NCI-H187 (cell line): Measurements from ENCODE around the gene SGK2.
"Not testable (repeated sequence)": the region's sequence is repeated elsewhere in the genome, so short reads cannot be mapped to it uniquely, and the experiment has no call there.

Experiments used
- DNase-seq, 2 experiments: peaks; one replicate each; lab custom pipeline; 2025; lab: John Stamatoyannopoulos, UW

SGK2 gene

GRCh38 chr20:43601960-43602359 lies 43.1 kb downstream of the SGK2 start:
- not testable (repeated sequence) for DNase-seq

- no peak for DNase-seq
Observed at GRCh38 chr20:43603124-43603523, 44.3 kb downstream of the SGK2 start.

GRCh38 chr20:43605715-43606114 lies 46.9 kb downstream of the SGK2 start:
- no peak for DNase-seq

- not testable (repeated sequence) for DNase-seq
Observed at GRCh38 chr20:43607278-43607677, 48.5 kb downstream of the SGK2 start.

GRCh38 chr20:43631598-43631997 lies 72.8 kb downstream of the SGK2 start:
- no peak for DNase-seq
